Medulla oblongata (tissue), 1 donor: ENCODE data around the gene WNK1.
A peak's percentile ranks its signal among the peaks of the same experiment; 100 is the strongest.

Experiments
- DNase-seq: peaks from one replicate; pipeline ENCODE4 v3.0.0-alpha.2; 2015; ENCODE audit errors: extremely low spot score

The WNK1 gene

GRCh38 chr12:949453-950191, 197.2 kb downstream of the WNK1 start, which contains the start of gene RAD52:
Gene RAD52, minus strand, starts transcription at chr12:949694. Its CDS starts 16,636 bp downstream, at chr12:933058.
- DNase-seq, result peak; percentile 98

DNA sequence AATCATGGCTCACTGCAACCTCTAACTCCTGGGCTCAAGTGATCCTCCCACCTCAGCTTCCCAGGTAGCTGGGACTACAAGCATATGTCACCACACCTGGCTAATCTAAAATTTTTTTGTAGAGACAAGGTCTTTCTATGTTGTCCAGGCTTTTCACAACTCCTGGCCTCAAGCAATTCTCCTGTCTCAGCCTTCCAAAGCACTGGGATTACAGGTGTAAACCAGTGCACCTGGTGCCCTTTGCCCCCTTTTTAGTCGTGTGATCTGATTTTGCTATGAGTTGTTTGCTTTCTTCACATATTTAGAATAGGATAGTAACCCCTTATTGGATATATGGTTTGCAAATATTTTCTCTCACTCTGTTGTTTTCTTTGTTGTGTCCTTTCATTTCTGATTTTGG, 198.8 kb downstream of the WNK1 start:
- no peak for DNase-seq

- no peak for DNase-seq
Observed at GRCh38 chr12:953776-954175, 201.4 kb downstream of the WNK1 start.

- no peak for DNase-seq
Observed at GRCh38 chr12:954741-955140, 202.4 kb downstream of the WNK1 start.

GRCh38 chr12:955939-956338, 203.6 kb downstream of the WNK1 start:
- DNase-seq, result no peak

- no peak for DNase-seq
Observed at GRCh38 chr12:958588-959123, 206.3 kb downstream of the WNK1 start.
